Measurements from ENCODE around the gene SFMBT1. TPM values are rescaled to one million over a fixed set of nuclear protein-coding genes. Genes with fewer than 3 reads are reported as not detected.
"Not testable (repeated sequence)": the region's sequence is repeated elsewhere in the genome, so short reads cannot be mapped to it uniquely, and the experiment has no call there.

Gene SFMBT1
- total and polyA plus RNA-seq, 11 donors, result 3.4 to 18.8 (median 14.3) TPM

DNA sequence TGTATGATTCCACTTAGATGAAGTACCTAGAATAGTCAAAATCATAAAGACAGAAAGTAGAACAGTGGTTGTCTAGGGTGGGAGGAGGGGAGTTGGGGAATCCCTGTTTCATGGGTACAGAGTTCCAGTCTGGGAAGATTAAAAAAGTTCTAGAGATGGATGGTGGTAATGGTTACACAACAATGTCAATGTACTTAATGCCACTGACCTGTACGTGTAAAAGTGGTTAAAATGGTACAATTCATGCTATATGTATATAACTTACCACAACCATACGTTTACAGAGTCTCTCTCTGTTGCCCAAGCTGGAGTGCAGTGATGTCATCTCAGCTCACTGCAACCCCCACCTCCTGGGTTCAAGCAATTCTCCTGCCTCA is 6.5 kb downstream of the SFMBT1 start:
- no peak for DNase-seq
- intact Hi-C loops (cut with DNase I), result no loop called here
- WGBS, 4 donors, result 84 to 94% (median 91%) methylated on average over 2 of the region's 2 CpGs
- H3K36me3 ChIP-seq, result no peaks in the 10 kb centered on the region
- no peaks in the 10 kb centered on the region for H3K27me3 ChIP-seq
- H3K27ac ChIP-seq, result no peak overlapping the region
- H3K4me1 ChIP-seq, result peaks cover 0 to 28% (median 12%) of the 10 kb centered on the region in 12 donors
- H3K9me3 ChIP-seq, result no peaks in the 10 kb centered on the region
- TF ChIP-seq POLR2A (IDR thresholded peaks at IDR 0.05), result no peak
- TF ChIP-seq, protein P1, sequence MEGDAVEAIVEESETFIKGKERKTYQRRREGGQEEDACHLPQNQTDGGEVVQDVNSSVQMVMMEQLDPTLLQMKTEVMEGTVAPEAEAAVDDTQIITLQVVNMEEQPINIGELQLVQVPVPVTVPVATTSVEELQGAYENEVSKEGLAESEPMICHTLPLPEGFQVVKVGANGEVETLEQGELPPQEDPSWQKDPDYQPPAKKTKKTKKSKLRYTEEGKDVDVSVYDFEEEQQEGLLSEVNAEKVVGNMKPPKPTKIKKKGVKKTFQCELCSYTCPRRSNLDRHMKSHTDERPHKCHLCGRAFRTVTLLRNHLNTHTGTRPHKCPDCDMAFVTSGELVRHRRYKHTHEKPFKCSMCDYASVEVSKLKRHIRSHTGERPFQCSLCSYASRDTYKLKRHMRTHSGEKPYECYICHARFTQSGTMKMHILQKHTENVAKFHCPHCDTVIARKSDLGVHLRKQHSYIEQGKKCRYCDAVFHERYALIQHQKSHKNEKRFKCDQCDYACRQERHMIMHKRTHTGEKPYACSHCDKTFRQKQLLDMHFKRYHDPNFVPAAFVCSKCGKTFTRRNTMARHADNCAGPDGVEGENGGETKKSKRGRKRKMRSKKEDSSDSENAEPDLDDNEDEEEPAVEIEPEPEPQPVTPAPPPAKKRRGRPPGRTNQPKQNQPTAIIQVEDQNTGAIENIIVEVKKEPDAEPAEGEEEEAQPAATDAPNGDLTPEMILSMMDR (IDR thresholded peaks at IDR 0.05), result no peak
- ATAC-seq, result no peak
- H3K4me3 ChIP-seq, result no peak overlapping the region

DNA sequence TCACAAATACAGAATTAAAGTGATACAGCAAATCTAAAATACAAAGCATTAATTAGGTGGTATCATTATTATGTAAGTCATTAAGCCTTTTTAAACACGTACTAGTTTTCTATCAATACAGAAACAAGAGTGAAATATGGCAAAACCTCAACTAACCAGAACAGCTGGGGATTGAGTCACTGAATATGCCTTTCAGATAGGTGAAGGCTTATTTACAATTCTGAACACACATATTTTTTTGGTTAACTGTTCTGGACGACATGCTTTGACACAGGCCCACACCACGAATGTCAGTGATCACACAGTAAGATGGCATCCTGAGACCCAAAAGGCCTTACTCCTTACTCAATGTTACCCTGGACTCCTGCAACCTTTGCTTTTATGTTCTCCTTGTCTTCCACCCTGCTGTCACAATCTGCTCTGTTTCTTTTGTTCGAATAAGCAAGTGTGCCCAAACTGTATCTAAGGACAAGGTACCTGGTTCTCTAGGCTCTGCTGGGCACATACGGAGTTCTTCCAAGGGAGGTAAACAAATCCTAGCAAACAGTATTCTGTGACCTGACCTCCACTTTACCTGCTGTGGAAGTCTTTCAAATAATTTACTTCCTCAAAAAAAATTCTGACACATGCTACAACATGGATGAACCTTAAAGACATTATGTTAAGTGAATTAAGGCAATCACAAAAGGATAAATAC is 7.0 kb downstream of the SFMBT1 start:
- no peak overlapping the region for H3K27ac ChIP-seq
- ATAC-seq (no peak), DNase-seq (no peak)
- H3K36me3 ChIP-seq, result no peaks in the 10 kb centered on the region
- H3K9me3 ChIP-seq, result no peaks in the 10 kb centered on the region
- no peak overlapping the region for H3K4me3 ChIP-seq
- H3K4me1 ChIP-seq, result peaks cover 0 to 23% (median 6%) of the 10 kb centered on the region in 12 donors
- no peak for TF ChIP-seq POLR2A (IDR thresholded peaks at IDR 0.05)
- TF ChIP-seq, protein P1 (IDR thresholded peaks at IDR 0.05), result no peak
- intact Hi-C loops (cut with DNase I), result no loop called here
- WGBS, 4 donors, result 86 to 93% (median 90%) methylated on average over 5 of the region's 5 CpGs
- H3K27me3 ChIP-seq, result no peaks in the 10 kb centered on the region

DNA sequence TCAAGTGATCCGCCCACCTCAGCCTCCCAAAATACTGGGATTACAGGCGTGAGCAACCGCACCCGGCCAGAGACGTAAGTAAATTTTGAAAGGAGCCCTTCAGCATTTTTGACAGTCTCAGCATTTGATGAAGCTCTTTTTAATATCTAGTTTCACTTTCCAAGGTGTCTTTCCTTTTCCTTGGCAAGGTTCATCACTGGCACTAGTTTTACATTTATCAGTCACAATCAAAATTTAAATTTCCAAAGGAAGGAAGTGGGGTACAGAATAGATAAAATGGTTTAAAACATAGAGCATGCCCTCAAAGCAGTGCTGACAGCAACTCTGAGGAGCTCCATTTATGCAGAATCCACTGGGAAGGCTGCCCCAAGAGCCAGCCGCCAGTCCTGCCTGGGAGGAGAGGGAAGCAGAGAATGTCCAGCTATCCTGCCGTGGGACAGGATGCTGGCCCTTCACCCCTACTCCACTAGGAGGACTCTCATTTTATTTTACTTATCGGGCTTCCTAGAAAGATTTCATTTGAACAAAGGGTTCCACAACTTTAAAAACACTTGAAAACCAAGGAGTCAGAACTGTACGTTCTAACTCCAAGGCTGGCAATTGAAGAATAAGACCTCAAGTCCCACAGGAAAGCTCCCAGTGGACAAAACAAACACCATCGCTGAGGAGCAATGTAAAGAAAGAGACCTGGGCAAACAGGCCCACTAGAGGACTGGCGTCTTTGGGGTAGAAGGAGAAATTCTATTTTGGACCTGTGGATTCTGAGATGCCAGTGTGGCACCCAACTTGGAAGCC is 9.9 kb downstream of the SFMBT1 start:
- ATAC-seq (no peak), DNase-seq (no peak)
- Histone ChIP-seq H3K36me3 (no peaks in the 10 kb centered on the region), H3K9me3 (no peaks in the 10 kb centered on the region), H3K27me3 (no peaks in the 10 kb centered on the region), H3K4me1 (peaks cover 0 to 18% (median under 1%) of the 10 kb centered on the region in 12 donors), H3K4me3 (no peak overlapping the region), H3K27ac (no peak overlapping the region)
- 83 to 88% (median 84%) methylated on average over 11 of the region's 11 CpGs for WGBS, 4 donors
- TF ChIP-seq, protein P1 (IDR thresholded peaks at IDR 0.05), result no peak
- TF ChIP-seq POLR2A (IDR thresholded peaks at IDR 0.05), result no peak
- intact Hi-C loops (cut with DNase I), result no loop called here

DNA sequence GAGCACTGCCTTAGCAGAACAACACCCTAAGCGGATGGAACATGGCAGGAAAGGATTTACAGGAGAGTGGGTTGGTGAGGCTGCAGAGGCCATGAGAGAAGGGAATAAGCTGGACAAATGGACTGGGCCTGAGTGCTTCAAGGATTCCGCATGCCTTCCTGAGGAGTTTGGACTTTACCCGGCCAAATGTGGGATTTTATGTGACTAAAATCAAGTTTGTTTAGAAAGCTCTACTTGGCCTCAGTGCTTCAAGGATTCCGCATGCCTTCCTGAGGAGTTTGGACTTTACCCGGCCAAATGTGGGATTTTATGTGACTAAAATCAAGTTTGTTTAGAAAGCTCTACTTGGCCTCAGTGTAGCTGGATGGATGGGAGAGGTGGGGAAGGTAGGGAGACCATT is 10.9 kb downstream of the SFMBT1 start:
- DNase-seq; ATAC-seq; H3K36me3 ChIP-seq; H3K27ac ChIP-seq; H3K4me3 ChIP-seq; intact Hi-C loops (cut with DNase I); H3K9me3 ChIP-seq; H3K27me3 ChIP-seq: not testable (repeated sequence)
- peaks cover 0 to 15% (median 0%) of the 10 kb centered on the region in 12 donors for H3K4me1 ChIP-seq
- 95 to 98% (median 97%) methylated on average over 4 to 5 of the region's 5 CpGs for WGBS, 4 donors

DNA sequence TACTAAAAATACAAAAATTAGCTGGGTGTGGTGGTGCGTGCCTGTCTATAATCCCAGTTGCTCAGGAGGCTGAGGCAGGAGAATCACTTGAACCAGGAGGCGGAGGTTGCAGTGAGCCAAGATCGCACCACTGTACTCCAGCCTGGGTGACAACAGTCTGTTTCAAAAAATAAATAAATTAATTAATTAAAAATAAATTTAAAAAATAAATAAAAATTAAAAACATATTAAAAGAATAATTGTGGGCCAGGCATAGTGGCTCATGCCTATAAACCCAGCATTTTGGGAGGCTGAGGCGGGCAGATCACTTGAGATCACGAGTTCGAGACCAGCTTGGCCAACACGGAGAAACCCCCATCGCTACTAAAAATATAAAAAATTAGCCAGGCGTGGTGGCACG is 11.5 kb downstream of the SFMBT1 start:
- 95 to 98% (median 97%) methylated on average over 10 of the region's 10 CpGs for WGBS, 4 donors
- H3K9me3 ChIP-seq; H3K27ac ChIP-seq; H3K36me3 ChIP-seq; ATAC-seq; H3K4me3 ChIP-seq; DNase-seq; H3K27me3 ChIP-seq; intact Hi-C loops (cut with DNase I): not testable (repeated sequence)
- peaks cover 0 to 14% (median 0%) of the 10 kb centered on the region in 12 donors for H3K4me1 ChIP-seq

Data from heart left ventricle (tissue), 16 donors.